DLD1 (cell line): ENCODE results near the gene DOK5.

ENCODE experiments used
- in situ Hi-C: cut with HindIII; loops from 2 replicates; pipeline ENCODE4 v1.10.0; 2017; ENCODE audit warnings: low sequenced_read_pairs

DOK5 gene

DNA sequence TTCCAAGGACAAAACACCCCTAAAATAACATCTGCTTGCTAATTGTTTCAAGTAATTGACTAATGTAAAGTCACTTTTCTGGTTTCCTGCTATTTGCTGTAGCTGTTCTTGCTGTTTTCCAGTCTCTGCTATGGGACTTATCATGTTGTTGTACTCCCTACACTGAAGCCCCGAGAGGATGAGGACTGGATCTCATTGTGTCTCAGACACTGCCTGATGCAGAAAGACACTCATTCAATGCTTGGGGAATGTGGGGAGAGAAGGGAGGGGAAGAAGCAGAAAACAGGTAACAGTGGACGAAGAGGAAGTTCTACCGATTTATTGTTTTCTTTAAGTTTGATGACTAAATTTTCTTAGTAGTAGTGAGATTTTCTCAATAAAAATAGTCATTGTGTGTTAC lies 79.8 kb downstream of the DOK5 start:
- in situ Hi-C loops: no loop called here

- in situ Hi-C loops: no loop called here
Measured at GRCh38 chr20:54556406-54556805, 81.0 kb downstream of the DOK5 start.

- in situ Hi-C loops: no loop called here
Measured at GRCh38 chr20:54557806-54558590, 82.6 kb downstream of the DOK5 start.

GRCh38 chr20:54559890-54560289 lies 84.5 kb downstream of the DOK5 start:
- in situ Hi-C loops: no loop called here

GRCh38 chr20:54560357-54560756 lies 85.0 kb downstream of the DOK5 start:
- in situ Hi-C loops: no loop called here

DNA sequence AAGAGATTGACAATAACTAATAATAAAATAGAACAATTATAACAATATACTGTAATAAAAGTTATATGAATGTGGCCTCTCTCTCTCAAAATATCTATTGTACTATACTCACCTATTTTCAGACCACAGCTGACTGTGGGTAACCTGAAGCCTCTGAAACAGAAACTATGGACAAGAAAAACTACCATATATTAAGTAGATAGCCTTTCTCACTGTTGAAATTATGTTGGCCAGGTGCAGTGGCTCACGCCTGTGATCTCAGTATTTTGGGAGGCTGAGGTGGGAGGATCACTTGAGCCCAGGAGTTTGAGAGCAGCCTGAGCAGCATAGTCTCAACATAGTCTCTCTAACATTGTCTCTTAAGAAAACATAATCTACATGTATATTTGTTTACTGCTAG lies 89.9 kb downstream of the DOK5 start:
- in situ Hi-C loops: no loop called here

DNA sequence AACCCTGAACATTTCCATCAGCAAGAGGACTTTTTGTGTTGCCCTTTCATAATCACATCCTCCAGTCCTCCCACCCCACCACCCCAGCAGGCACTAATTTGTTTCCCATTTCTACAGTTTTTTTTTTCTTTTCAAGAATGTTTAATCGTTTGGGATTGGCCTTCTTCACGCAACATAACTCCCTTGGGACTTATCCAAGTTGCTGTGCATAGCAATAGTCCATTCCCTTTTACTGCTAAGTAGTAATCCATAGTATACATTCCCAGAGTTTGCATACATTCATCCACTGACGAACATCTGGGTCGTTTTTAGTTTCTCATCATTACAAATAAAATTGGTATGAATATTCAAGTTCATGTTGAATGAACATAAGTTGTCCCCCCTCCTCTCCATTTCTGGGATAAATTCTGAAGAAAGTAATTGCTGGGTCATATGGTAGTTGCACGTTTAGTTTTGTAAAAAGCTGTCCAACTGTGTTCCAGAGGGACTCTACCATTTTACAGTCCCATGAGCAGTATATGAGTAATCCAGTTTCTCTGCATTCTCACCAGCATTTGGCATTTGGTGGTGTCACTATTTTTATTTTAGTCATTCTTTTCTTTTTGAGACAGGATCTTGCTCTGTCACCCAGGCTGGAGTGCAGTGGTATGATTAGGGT lies 90.8 kb downstream of the DOK5 start:
- in situ Hi-C loops: no loop called here

DNA sequence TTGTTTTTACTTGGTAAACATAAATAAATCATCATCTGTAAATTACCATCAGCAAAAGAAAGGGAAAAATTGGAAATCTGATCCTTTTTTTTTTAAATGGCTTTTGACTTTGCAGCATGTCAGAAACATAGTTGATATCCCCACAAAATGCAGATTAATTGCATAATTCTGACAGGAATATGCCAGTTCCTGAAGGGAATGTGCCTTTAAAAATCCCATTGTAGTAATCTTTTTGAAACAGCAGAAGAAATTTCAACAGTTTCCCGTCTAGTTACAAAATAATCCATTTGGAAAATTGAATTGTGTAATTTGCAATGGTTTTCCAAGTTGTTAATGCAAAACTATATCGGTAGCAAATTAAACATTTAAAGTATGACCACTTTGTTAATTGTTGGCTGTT lies 95.2 kb downstream of the DOK5 start:
- in situ Hi-C loops: no loop called here

GRCh38 chr20:54572665-54573435 lies 97.5 kb downstream of the DOK5 start:
- in situ Hi-C loops: no loop called here

GRCh38 chr20:54573838-54574237 lies 98.4 kb downstream of the DOK5 start:
- in situ Hi-C loops: no loop called here

- in situ Hi-C loops: no loop called here
Measured at GRCh38 chr20:54576518-54576917, 101.1 kb downstream of the DOK5 start.

DNA sequence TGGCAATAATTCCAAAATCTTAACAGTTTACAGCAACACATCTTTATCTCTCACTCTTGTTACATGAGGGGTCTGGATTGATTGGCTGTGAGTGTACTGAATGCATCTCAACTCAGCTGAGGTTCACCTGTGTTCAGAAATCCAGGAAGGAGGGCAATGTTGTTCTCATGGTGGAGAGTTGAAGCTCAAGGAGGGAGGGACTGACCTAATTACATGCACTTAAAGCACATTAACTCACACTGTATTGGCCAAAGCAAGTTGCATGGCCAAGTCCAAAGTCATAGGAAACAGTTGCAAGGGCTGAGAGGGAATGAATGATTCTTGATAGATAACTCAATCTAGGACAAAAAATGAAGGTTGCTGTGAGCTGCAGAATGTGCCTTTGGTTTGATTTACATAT lies 102.2 kb downstream of the DOK5 start:
- in situ Hi-C loops: no loop called here

DNA sequence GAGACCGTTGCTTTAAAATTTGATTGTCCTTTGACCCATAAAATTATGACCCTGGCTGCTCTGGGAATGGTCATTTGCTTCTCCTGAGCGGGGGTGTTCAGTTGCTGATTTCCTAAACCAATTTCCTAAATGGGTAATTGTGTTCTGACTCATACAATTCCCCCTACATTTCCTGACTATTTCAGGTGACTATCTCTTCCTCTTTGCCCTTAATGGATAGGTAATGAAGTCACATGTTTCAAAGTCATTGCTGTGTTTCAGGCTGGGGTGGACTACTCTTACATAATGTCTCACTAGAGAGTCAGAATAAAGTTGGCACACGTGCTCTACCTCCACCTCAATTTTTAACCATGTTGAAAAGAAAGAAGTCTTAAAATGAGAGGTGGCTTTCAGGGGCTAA lies 109.8 kb downstream of the DOK5 start:
- in situ Hi-C loops: no loop called here

DNA sequence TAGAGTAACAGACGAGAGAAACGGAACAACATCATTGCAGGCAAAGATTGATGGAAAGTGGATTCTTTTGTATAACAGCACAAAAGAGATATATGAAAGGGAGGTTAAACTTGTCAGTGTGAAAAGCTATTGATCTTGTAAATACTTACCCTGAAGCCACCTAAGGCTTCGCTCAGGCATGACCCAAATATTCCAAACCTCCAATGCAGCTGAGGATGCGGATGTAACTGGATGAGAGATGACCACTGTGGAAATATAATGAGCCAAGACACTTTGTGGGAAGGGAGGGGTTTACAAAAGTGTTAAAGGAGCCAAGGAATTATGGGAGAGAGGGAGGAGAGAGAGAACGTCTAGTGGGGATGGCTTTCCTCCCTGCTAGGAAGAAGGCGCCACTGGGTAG lies 112.0 kb downstream of the DOK5 start:
- in situ Hi-C loops: no loop called here

- in situ Hi-C loops: no loop called here
Measured at GRCh38 chr20:54589402-54590030, 114.1 kb downstream of the DOK5 start.

DNA sequence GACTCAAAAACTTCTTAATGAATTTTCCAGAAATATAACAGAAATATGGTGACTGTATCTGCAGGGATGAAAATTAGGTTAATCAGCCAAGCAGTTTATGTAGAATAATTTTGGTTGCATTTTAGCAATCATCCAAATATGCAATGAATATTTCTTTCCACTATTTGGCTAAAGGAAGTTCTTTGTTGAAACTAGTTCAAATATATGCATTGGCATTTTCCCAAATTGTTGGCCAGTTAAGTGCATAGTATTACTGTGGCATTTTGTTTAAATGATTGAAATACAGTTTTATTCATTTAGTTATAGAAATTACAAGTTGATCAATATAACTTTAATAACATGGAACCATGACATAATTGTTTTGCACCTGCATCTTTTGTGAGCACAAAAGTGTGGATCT lies 115.5 kb downstream of the DOK5 start:
- in situ Hi-C loops: no loop called here

- in situ Hi-C loops: no loop called here
Measured at GRCh38 chr20:54596651-54597050, 121.3 kb downstream of the DOK5 start.

DNA sequence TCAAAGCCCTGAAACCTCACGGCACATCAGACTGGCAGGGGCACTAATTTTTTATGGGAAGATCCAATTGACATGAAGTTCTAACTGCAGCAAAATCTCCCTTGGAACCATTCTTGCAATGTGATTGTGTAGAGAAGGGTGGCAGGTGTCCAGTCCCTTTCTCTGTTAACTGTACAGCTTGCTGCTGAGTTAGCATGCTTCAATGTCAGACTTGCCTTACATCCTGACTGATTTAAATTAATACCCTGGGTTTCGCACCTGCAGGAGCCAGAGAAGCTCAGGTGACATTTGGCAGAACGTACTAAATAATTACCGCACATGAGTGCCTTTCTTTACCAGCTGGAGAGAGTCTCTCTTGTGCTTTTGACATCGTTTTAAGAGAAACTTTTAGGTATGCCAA lies 123.0 kb downstream of the DOK5 start:
- in situ Hi-C loops: no loop called here

GRCh38 chr20:54600634-54601033 lies 125.2 kb downstream of the DOK5 start:
- in situ Hi-C loops: no loop called here

- in situ Hi-C loops: no loop called here
Measured at GRCh38 chr20:54601831-54602515, 126.6 kb downstream of the DOK5 start.

GRCh38 chr20:54605319-54605718 lies 129.9 kb downstream of the DOK5 start:
- in situ Hi-C loops: no loop called here
